HepG2 (cell line): ENCODE measurements around the gene SIKE1. TPM values are rescaled to one million over a fixed set of nuclear protein-coding genes. Genes with fewer than 3 reads are reported as not detected.

Experiments
- ARHGAP35 ChIP-seq: sonication (generic); formaldehyde crosslinking; IDR thresholded peaks from 2 replicates; pipeline ENCODE4 v1.9.0; 2022; ENCODE audit warnings: mild to moderate bottlenecking, inconsistent platforms, moderate library complexity, missing genetic modification reagents, borderline replicate concordance
- GZF1 ChIP-seq: sonication (generic); formaldehyde crosslinking; IDR thresholded peaks from 2 replicates; pipeline ENCODE4 v1.5.1; 2020; ENCODE audit warnings: mild to moderate bottlenecking, missing genetic modification reagents
- JUND ChIP-seq: sonication (generic); formaldehyde crosslinking; IDR thresholded peaks from 2 replicates; pipeline ENCODE4 v1.8.0; 2022; ENCODE audit warnings: mild to moderate bottlenecking, missing genetic modification reagents
- KLF11 ChIP-seq: IDR thresholded peaks from 2 replicates; pipeline ENCODE4 v1.6.1; 2016; ENCODE audit warnings: missing compliant biosample characterization
- NR3C1 ChIP-seq: sonication (generic); formaldehyde crosslinking; IDR thresholded peaks from 2 replicates; pipeline ENCODE4 v1.4.0; 2020; ENCODE audit warnings: missing genetic modification reagents
- PPARG ChIP-seq: conservative IDR thresholded peaks from 2 replicates; pipeline ENCODE4 v1.6.1; 2016; ENCODE audit warnings: missing biosample characterization, missing genetic modification reagents
- TCF12 ChIP-seq, 2 experiments: fragments of 450-650 bp in 1 of 2; sonication (generic) in 1 of 2; formaldehyde crosslinking in 1 of 2; IDR thresholded peaks; 2 replicates each; pipeline versions ENCODE4 v1.6.1 to v1.8.0; 2017 to 2022; ENCODE audit warnings: antibody characterized with exemption in 1 of 2, mild to moderate bottlenecking in 1 of 2, missing genetic modification reagents in 1 of 2, moderate library complexity in 1 of 2
- TCF7 ChIP-seq: sonication (generic); IDR thresholded peaks from 2 replicates; pipeline ENCODE4 v1.6.1; 2016; ENCODE audit warnings: antibody characterized with exemption, low read depth
- TEAD3 ChIP-seq: optimal IDR thresholded peaks from 2 replicates; pipeline ENCODE3; 2016; ENCODE audit warnings: borderline replicate concordance
- ZFP41 ChIP-seq: sonication (generic); formaldehyde crosslinking; IDR thresholded peaks from 2 replicates; pipeline ENCODE4 v1.4.0; 2020; ENCODE audit warnings: mild to moderate bottlenecking, missing genetic modification reagents, borderline replicate concordance
- ZKSCAN8 ChIP-seq: IDR thresholded peaks from 2 replicates; pipeline ENCODE4 v1.6.1; 2016; ENCODE audit warnings: borderline replicate concordance, missing genetic modification reagents, missing compliant biosample characterization
- ZNF224 ChIP-seq: sonication (generic); formaldehyde crosslinking; IDR thresholded peaks from 2 replicates; pipeline ENCODE4 v1.5.0; 2020; ENCODE audit warnings: mild to moderate bottlenecking, missing genetic modification reagents
- ZNF317 ChIP-seq: sonication (generic); formaldehyde crosslinking; IDR thresholded peaks from 2 replicates; pipeline ENCODE4 v1.5.0; 2020; ENCODE audit warnings: mild to moderate bottlenecking, missing genetic modification reagents
- ZNF337 ChIP-seq: sonication (generic); formaldehyde crosslinking; IDR thresholded peaks from 2 replicates; pipeline ENCODE4 v1.5.1; 2020; ENCODE audit warnings: missing genetic modification reagents, low read depth, mild to moderate bottlenecking, borderline replicate concordance
- ZNF816 ChIP-seq: sonication (generic); formaldehyde crosslinking; IDR thresholded peaks from 2 replicates; pipeline ENCODE4 v1.8.0; 2022; ENCODE audit warnings: missing genetic modification reagents, mild to moderate bottlenecking, borderline replicate concordance
- ZNF878 ChIP-seq: sonication (generic); formaldehyde crosslinking; IDR thresholded peaks from 2 replicates; pipeline ENCODE4 v1.8.1; 2023; ENCODE audit warnings: mild to moderate bottlenecking, missing genetic modification reagents, moderate library complexity
- ZNF879 ChIP-seq: sonication (generic); formaldehyde crosslinking; IDR thresholded peaks from 2 replicates; pipeline ENCODE4 v1.8.1; 2023; ENCODE audit warnings: missing genetic modification reagents
- ZSCAN31 ChIP-seq: sonication (generic); formaldehyde crosslinking; IDR thresholded peaks from 2 replicates; pipeline ENCODE4 v1.5.0; 2020; ENCODE audit warnings: low read depth, mild to moderate bottlenecking, missing genetic modification reagents
- polyA plus RNA-seq, 8 experiments: library from polyadenylated mRNA; depleted of rRNA in 3 of 8; stranded (reverse) in 7 of 8; unstranded in 1 of 8; fragments of >200 nt; fragmentation: Illumina TruSeq in 4 of 8; extraction: Trizol in 4 of 8; gene quantifications; 2 replicates each; pipeline versions ENCODE4 v1.2.1 to v1.2.3, GENCODE V29; 2011 to 2016; ENCODE audit warnings: low read depth in 4 of 8, missing spikeins in 1 of 8, mixed read lengths in 1 of 8; ENCODE audit not compliant: insufficient read depth in 1 of 8
- total RNA-seq, 5 experiments: library from RNA; depleted of rRNA; stranded (reverse); fragments of >200 nt; fragmentation: Illumina TruSeq; extraction: Trizol; gene quantifications; 2 replicates each; pipeline ENCODE4 v1.2.3, GENCODE V29; 2016; ENCODE audit warnings: low read depth in 1 of 5
- TF ChIP-seq, protein P1 (sequence below): sonication (generic); formaldehyde crosslinking; IDR thresholded peaks from 2 replicates; pipeline ENCODE4 v1.9.0; 2021; ENCODE audit warnings: missing genetic modification reagents, borderline replicate concordance
- TF ChIP-seq, protein P2 (sequence below): sonication (generic); formaldehyde crosslinking; IDR thresholded peaks from 2 replicates; pipeline ENCODE4 v1.5.0; 2020; ENCODE audit warnings: missing genetic modification reagents
- TF ChIP-seq, protein P3 (sequence below): sonication (generic); formaldehyde crosslinking; IDR thresholded peaks from 2 replicates; pipeline ENCODE4 v1.5.1; 2020; ENCODE audit warnings: missing genetic modification reagents, mild to moderate bottlenecking, borderline replicate concordance
- TF ChIP-seq, protein P4 (sequence below): sonication (generic); formaldehyde crosslinking; IDR thresholded peaks from 2 replicates; pipeline ENCODE4 v1.8.0; 2022; ENCODE audit warnings: mild to moderate bottlenecking, missing genetic modification reagents, borderline replicate concordance

Gene SIKE1
- total and polyA plus RNA-seq, 2 of the 13 experiments (the other 11 are each of a cell fraction or from before 2014, with no cell fraction given): 36.5 to 58.4 TPM

DNA sequence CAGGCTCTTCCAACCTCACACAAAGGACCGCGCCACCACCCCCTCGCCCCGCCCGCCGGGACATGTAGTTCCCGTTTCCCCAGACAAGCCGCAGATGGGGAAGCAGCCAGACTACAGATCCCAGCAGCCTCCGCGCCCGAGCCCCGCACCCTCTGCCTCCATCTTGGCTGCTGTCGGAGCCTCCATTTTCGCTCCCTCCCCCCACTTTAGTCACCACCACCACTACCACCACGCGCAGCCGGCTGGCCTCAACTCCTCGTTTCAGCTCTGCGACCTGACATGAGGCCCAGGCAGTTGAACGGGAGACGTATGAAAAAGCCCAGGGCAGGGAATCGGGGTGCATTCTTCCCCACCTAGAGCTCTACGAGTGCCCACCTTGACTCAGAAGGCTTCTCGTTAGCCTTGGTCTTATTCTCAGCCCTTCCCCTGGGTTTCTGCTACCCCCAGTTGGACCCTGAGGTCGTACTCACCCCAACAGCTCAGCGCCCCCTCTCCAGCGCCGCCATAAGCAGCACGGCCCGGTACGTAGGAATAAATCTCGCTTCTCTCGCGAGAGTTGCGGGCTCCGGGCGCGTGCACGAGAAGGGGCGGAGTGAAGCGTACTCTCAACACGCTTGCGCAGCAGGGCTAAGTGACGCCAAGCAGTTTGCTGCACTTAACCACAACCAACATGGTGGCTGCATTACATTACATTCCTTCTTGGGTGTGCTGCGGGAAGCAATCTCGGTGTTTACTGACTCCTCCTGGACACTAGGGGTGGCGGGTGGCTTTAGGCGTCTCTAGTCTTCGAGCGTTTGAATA is 22.8 kb downstream of the SIKE1 start, which contains the start of gene CSDE1 (continued):
- TF ChIP-seq, protein P1, sequence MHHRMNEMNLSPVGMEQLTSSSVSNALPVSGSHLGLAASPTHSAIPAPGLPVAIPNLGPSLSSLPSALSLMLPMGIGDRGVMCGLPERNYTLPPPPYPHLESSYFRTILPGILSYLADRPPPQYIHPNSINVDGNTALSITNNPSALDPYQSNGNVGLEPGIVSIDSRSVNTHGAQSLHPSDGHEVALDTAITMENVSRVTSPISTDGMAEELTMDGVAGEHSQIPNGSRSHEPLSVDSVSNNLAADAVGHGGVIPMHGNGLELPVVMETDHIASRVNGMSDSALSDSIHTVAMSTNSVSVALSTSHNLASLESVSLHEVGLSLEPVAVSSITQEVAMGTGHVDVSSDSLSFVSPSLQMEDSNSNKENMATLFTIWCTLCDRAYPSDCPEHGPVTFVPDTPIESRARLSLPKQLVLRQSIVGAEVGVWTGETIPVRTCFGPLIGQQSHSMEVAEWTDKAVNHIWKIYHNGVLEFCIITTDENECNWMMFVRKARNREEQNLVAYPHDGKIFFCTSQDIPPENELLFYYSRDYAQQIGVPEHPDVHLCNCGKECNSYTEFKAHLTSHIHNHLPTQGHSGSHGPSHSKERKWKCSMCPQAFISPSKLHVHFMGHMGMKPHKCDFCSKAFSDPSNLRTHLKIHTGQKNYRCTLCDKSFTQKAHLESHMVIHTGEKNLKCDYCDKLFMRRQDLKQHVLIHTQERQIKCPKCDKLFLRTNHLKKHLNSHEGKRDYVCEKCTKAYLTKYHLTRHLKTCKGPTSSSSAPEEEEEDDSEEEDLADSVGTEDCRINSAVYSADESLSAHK (CRISPR knock-in tag): no peak
- 0 out of 2 replicates have a peak, but pooled peaks have one; percentile 52 for TF ChIP-seq ZKSCAN8 (CRISPR knock-in tag)
- TF ChIP-seq ZNF337: no peak
- no peak for TF ChIP-seq ZNF878 (CRISPR knock-in tag)
- TF ChIP-seq ZNF224 (CRISPR knock-in tag): no peak
- peak; percentile 92 for TF ChIP-seq TEAD3 (CRISPR knock-in tag)
- peak; percentile 76 for TF ChIP-seq ZFP41
- no peak for TF ChIP-seq TCF7
- TF ChIP-seq ZNF317 (CRISPR knock-in tag): 0 out of 2 replicates have a peak, but pooled peaks have one; percentile 11
- TF ChIP-seq, protein P2, sequence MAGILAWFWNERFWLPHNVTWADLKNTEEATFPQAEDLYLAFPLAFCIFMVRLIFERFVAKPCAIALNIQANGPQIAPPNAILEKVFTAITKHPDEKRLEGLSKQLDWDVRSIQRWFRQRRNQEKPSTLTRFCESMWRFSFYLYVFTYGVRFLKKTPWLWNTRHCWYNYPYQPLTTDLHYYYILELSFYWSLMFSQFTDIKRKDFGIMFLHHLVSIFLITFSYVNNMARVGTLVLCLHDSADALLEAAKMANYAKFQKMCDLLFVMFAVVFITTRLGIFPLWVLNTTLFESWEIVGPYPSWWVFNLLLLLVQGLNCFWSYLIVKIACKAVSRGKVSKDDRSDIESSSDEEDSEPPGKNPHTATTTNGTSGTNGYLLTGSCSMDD (CRISPR knock-in tag): no peak
- TF ChIP-seq ZNF816 (CRISPR knock-in tag): no peak; the same call in 1 of the 2 replicates
- TF ChIP-seq NR3C1 (CRISPR knock-in tag): no peak
- TF ChIP-seq PPARG: 0 out of 2 replicates have a peak, but pooled peaks have one; percentile 26
- TF ChIP-seq ZSCAN31: no peak
- no peak for TF ChIP-seq TCF12 (IDR thresholded peaks at IDR 0.05)
- 0 out of 2 replicates have a peak, but pooled peaks have one; percentile 58 for TF ChIP-seq TCF12 (CRISPR knock-in tag; IDR thresholded peaks at IDR 0.05)
- TF ChIP-seq, protein P3, sequence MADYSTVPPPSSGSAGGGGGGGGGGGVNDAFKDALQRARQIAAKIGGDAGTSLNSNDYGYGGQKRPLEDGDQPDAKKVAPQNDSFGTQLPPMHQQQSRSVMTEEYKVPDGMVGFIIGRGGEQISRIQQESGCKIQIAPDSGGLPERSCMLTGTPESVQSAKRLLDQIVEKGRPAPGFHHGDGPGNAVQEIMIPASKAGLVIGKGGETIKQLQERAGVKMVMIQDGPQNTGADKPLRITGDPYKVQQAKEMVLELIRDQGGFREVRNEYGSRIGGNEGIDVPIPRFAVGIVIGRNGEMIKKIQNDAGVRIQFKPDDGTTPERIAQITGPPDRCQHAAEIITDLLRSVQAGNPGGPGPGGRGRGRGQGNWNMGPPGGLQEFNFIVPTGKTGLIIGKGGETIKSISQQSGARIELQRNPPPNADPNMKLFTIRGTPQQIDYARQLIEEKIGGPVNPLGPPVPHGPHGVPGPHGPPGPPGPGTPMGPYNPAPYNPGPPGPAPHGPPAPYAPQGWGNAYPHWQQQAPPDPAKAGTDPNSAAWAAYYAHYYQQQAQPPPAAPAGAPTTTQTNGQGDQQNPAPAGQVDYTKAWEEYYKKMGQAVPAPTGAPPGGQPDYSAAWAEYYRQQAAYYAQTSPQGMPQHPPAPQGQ (CRISPR knock-in tag): 0 out of 2 replicates have a peak, but pooled peaks have one; percentile 50
- peak; percentile 80; the same call in 1 of the 2 replicates for TF ChIP-seq ZNF879 (CRISPR knock-in tag)
- TF ChIP-seq KLF11 (CRISPR knock-in tag): 0 out of 2 replicates have a peak, but pooled peaks have one; percentile 32
- TF ChIP-seq, protein P4, sequence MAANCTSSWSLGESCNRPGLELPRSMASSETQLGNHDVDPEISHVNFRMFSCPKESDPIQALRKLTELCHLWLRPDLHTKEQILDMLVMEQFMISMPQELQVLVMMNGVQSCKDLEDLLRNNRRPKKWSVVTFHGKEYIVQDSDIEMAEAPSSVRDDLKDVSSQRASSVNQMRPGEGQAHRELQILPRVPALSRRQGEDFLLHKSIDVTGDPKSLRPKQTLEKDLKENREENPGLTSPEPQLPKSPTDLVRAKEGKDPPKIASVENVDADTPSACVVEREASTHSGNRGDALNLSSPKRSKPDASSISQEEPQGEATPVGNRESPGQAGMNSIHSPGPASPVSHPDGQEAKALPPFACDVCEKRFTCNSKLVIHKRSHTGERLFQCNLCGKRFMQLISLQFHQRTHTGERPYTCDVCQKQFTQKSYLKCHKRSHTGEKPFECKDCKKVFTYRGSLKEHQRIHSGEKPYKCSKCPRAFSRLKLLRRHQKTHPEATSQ (CRISPR knock-in tag): no peak
- TF ChIP-seq JUND (CRISPR knock-in tag): no peak
- TF ChIP-seq ARHGAP35 (CRISPR knock-in tag): 0 out of 2 replicates have a peak, but pooled peaks have one; percentile 44
- TF ChIP-seq GZF1 (CRISPR knock-in tag): peak; percentile 76; the same call in 1 of the 2 replicates
